ENCODE results near the gene MS4A4A.
"Not testable (repeated sequence)": the region's sequence is repeated elsewhere in the genome, so short reads cannot be mapped to it uniquely, and the experiment has no call there.

The MS4A4A gene

DNA sequence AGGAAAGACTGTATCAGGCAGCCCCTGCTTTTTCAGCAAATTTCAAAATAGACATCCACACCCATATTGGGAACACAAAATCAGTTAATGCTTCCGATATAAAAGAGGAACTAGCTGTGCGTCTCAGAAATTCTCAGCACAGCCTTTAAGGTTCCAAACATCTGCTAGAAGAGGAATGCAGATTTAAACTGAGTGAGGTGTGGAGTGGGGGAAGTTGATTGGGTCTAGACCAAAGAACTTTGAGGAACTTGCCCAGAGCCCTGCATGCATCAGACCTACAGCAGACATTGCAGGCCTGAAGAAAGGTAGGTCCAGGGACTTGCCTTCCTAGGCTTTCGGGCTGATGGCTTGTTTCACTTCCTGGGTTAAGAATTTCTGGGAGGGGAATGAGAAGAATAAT is at the start of gene MS4A4A:
TSS of gene MS4A4A (plus strand) at position 255 of the 400 bp plus-strand sequence. CDS start at position 265, 10 bp downstream.
- DNase-seq (ENCODE audit: low read depth) = no peak

GRCh38 chr11:60230681-60231080 is 49.8 kb upstream of the MS4A4A start:
- DNase-seq (ENCODE audit: low read depth) = no peak

GRCh38 chr11:60235321-60235720 is 45.1 kb upstream of the MS4A4A start:
- no peak for DNase-seq (ENCODE audit: low read depth)

- DNase-seq (ENCODE audit: low read depth) = no peak
Measured at GRCh38 chr11:60240662-60241061, 39.8 kb upstream of the MS4A4A start.

DNA sequence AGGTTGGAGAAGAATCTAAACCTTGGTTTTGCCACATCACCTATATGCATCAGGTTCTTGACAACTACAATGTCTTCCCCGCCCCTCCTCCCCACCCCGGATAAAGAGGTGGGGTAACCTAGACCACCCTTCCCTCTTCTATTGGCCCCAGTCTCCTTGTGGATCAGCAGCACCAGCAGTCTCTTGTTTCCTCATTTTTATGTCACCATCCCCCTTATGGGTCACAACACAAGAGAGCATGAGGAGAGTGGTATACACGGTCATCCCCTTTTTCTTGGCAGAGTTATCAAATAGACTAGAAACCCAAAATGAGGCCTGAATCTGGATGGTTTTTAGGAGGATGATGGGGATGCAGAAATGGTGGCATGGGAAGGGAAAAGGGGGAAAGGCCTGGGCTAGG is 38.7 kb upstream of the MS4A4A start:
- no peak for DNase-seq (ENCODE audit: low read depth)

GRCh38 chr11:60242740-60243239 is 37.7 kb upstream of the MS4A4A start, which contains the start of gene MS4A4E:
TSS of gene MS4A4E (minus strand) at chr11:60243137. CDS start at chr11:60230055, 13,082 bp downstream.
- no peak for DNase-seq (ENCODE audit: low read depth)

- DNase-seq (ENCODE audit: low read depth) = no peak
Measured at GRCh38 chr11:60251485-60252212, 28.8 kb upstream of the MS4A4A start.

DNA sequence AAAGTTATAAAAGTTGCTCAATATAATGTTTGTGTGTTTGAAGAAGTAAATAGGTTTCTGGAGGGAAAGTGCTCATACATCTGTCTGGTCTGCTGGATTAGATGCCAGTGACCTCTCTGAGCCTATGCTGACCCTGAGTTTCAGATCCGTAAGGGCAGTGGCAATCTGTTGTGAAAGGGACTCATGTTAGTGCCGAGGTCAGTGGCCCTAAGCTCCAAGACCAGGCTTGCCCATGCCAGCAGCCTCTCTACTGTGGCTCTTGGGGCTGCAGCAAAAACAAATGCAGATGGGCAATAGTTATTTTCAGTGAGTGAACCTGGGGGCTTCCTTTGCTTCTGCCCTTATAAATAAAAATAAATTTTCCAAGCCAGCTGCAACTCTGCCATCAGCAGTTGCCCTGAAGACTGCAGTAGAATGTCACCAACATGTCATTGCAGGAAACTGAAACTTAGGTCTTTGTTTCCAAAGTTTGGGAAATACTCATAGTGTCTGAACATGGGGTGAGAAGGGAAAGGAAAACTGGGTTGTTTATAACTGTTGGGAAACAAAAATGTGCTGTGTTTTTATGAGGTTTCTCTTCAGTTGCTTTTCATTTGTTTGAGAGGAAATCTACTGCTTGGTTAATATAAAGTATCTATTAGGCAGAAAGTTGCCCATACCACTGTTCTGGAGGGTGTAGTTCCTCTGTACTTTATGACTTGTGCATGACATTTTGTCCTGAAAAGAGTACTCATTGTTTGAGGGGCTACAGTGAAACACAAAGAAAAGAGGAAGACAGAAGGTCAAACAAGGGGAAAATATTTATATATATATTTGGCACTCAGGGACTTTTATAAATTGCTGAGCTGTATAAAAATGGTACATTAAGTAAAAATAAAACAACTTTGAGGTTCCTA is 28.0 kb upstream of the MS4A4A start:
- DNase-seq (ENCODE audit: low read depth) = no peak

DNA sequence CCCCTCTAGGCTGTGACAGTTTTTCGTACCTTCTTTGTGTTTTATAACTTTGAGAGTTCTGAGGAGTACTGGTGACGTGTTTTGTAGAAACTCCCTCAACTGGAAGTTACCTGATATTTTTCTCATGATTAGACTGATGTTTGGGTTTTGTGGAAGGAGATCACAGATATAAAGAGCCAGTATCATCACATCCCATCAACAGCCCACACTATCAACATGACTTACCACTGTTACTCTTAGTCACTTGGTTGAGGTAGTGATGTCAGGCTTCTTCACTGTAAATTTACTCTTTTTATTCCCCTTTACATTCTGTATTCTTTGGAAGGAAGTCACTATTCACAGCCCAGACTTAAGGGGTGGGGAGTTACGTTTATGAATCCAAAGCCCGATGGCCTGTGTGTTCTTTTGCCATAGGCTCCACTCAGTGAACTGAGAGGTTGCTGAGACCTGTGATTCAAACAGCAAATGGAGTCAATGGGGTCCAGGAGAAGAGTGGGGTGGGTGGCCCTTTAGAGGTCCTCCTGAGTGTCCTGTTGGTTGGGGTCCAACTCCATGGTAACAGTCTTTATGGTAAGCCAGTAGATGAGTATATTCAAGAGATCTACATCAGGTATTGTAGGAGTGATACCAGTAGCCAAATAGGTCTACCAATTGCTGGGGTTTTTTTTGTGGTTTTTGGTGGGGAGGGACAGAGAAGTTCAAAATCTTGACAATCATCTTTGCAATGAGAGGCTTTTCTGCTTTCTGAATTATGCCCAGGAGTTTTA is 22.3 kb upstream of the MS4A4A start:
- no peak for DNase-seq (ENCODE audit: low read depth)

GRCh38 chr11:60261014-60261413 is 19.5 kb upstream of the MS4A4A start:
- no peak for DNase-seq (ENCODE audit: low read depth)

- no peak for DNase-seq (ENCODE audit: low read depth)
Measured at GRCh38 chr11:60263402-60263801, 17.1 kb upstream of the MS4A4A start.

DNA sequence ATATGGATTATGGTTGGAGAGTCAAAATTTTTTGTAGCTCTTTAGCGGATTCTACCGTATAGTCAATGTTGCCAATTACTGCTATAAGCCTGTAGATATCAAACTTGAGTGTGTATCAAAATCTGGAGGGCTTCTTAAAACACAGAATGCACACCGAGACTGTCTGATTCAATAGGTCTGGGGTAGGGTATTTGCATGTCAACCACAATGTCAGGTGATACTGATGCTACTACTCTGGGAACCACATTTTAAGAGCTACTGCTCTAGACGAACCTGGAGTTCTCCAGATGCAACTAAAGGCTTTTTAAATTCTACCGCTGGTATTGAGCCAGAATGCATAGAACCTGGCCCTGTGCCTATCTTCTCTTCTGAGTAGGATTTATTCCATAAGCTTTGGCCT is 15.8 kb upstream of the MS4A4A start:
- no peak for DNase-seq (ENCODE audit: low read depth)

DNA sequence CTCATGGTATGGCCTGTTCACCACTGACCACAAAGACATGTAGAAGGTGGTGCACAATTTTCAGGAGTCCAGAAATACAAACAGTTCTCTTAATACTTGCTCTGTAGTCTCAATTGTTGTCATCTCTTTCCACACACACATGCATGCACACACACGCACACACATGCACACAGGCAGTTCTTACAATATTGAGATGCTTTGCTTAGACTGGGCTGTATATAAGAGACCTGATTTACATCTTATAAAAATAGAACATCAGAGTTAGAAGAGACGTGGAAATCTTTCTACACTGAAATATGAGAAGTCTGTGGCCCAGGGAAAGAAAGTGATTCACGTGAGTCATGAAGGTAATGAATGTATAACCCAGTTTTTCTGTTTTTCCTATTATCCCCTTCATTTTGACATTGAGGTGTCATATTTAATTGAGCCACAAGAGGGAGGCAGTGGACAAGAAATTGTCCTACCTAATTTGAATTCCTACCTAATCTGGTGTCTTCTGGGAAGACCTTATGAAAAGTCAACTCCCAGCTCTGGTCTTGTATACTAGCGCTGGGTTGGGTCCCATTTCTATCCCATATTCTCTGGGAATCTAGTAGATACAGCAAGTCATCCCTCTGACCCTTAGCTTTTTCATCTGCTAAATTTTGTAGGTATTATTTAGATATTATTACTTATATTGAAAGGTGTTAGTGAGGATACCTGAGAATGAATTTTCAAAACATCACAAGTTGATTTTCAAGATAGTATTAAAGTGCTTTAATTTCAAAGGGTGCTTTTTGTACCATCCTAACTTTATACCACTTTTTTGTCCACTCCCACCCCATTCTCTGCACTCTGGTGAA is 14.9 kb upstream of the MS4A4A start:
- DNase-seq (ENCODE audit: low read depth) = no peak

DNA sequence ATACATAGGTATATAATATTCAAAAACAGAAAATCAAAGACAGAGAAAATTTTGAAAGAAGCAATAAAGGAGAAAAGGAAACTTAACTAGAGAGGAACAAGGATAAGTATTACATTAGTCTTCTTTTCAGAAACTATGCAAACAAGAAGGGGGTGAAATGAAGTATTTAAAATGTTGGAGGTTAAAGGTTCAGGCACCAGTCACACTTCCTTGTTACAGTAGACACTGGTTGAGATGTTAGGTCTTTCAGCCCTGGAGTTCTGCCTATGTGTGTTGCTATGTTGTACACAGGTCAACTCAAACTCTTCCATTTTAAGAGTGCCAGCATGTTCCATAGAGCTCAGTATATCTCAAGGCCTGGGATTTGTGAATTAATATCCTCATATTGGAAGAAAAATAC is 6.0 kb upstream of the MS4A4A start:
- DNase-seq (ENCODE audit: low read depth) = no peak

GRCh38 chr11:60281485-60281884 is 1.0 kb downstream of the MS4A4A start:
- DNase-seq (ENCODE audit: low read depth) = no peak

GRCh38 chr11:60282286-60282685 is 1.8 kb downstream of the MS4A4A start:
- no peak for DNase-seq (ENCODE audit: low read depth)

DNA sequence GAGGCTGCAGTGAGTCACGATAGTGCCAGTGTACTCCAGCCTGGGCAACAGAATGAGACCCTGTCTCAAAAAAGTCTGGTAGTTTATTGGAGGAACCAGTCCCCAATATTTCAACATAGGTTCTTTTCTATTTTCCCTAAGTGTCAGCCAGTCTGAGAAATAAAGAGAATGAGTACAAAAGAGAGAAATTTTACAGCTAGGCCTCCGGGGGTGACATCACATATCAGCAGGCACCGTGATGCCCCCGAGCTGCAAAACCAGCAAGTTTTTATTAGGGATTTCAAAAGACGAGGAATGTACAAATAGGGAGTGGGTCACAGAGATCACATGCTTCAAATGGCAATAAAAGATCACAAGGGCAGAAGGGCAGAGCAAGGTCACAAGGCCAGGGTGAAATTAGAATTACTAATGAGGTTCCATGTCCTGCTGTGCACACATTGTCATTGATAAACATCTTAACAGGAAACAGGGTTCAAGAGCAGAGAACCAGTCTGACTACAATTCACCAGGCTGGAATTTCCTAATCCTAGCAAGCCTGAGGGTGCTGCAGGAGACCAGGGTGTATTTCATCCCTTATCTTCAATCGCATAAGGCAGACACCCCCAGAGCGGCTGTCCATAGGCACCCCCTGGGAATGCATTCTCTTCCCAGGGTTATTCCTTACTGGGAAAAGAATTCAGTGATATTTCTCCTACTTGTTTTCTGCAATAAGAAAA is 5.1 kb downstream of the MS4A4A start:
- DNase-seq (ENCODE audit: low read depth) = not testable (repeated sequence)

DNA sequence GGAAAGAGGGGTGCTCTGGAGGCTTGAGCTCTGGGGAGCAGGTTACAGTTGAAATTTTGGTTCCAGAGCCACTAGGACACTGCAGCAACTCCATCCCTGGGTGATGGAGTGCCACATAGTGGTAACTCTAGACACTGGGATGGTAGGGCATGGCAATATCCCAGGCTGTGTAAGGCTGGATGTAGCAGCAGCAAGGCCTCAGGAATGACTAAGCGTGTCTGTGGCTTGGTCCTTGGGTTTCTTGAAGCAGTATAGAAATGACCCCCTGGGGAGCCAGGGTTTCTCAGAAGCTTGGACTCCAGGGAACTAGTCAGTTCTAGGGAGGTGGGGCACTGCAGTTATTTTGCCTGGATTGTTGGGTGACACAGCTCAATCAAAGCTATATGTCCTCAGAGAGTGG is 8.1 kb downstream of the MS4A4A start:
- DNase-seq (ENCODE audit: low read depth) = no peak

GRCh38 chr11:60292145-60292544 is 11.7 kb downstream of the MS4A4A start:
- DNase-seq (ENCODE audit: low read depth) = no peak

DNA sequence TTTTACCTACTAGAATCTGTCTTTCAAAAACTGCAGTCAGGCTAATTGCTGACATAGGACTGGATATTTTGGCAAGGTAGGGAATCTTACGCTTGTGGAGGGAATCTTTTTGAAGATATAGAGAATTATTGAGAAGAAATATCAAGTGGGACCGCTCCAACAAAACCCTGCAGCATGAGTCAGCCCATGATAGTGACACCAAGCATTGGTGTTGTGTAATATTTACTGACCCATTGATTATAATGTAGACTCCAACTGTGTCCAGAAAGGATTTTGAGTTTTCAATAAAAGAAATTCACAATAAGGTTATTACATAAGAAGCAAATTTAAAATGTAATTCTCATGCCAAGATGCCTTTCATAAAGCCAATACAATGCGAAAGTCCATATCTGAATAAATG is 20.7 kb downstream of the MS4A4A start:
- no peak for DNase-seq (ENCODE audit: low read depth)

DNA sequence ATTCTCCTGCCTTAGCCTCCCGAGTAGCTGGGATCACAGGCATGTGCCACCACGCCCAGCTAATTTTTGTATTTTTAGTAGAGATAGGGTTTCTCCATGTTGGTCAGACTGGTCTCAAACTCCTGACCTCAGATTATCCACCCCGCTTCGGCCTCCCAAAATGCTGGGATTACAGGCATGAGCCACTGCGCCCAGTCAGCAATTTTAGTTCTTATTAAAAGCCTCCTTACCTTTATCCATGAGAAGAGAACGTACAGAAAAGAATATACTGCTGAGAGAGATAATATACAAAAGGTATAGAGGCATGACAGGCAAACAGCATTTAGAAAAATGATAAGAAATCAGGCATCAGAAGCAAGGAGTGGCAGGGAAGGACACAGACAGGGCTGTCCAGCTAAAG is 21.4 kb downstream of the MS4A4A start:
- DNase-seq (ENCODE audit: low read depth) = not testable (repeated sequence)
